A549 (cell line): ENCODE measurements around the gene INPP4B. TPM values are rescaled to one million over a fixed set of nuclear protein-coding genes. Genes with fewer than 3 reads are reported as not detected.

Source experiments
- ATAC-seq, 2 experiments: fragments of 200-7000 bp in 1 of 2; fragments of >200 bp in 1 of 2; cut with Nextera tagmentation in 1 of 2; cut with Tn5 transposase in 1 of 2; 3 replicates each; pipeline versions ENCODE4 v1.8.0 to v1.9.1; 2018 to 2020; ENCODE audit warnings: mild to moderate bottlenecking in 1 of 2, moderate library complexity in 1 of 2
- CTCF ChIA-PET: fragments of 300-600 bp; sonication (Branson Sonifier 250); formaldehyde crosslinking; extraction: SDS; loops from one replicate; lab custom pipeline; 2021; ENCODE audit warnings: antibody characterized with exemption, inconsistent platforms; lab: Yijun Ruan, JAX
- POLR2A ChIA-PET: fragments of 350-600 bp; formaldehyde crosslinking; extraction: SDS; loops from one replicate; lab custom pipeline; 2021; ENCODE audit warnings: antibody characterized with exemption, inconsistent platforms; lab: Yijun Ruan, JAX
- DNase-seq, 2 experiments: peaks; one replicate each; pipeline versions ENCODE4 v3.0.0 to v3.0.0-alpha.2; 2011 to 2016; ENCODE audit warnings: low read depth in 1 of 2, low spot score in 1 of 2
- FAIRE-seq: peaks from 2 replicates; lab custom pipeline; 2011; peaks lifted over from hg19 to GRCh38; lab: Jason Lieb, UNC
- H3K27ac ChIP-seq, 2 experiments: fragments of >200 bp; sonication (Bioruptor Twin); formaldehyde crosslinking; 3 replicates each; pipeline ENCODE4 v1.5.1; 2016 to 2017
- H3K4me1 ChIP-seq: fragments of >200 bp; sonication (Bioruptor Twin); formaldehyde crosslinking; 3 replicates; pipeline ENCODE4 v1.6.1; 2016
- H3K4me2 ChIP-seq: fragments of >200 bp; sonication (Bioruptor Twin); formaldehyde crosslinking; 3 replicates; pipeline ENCODE4 v1.6.1; 2016
- H3K4me3 ChIP-seq: fragments of >200 bp; sonication (Bioruptor Twin); formaldehyde crosslinking; 3 replicates; pipeline ENCODE4 v1.5.1; 2016
- H3K9me3 ChIP-seq: fragments of >200 bp; sonication (Bioruptor Twin); formaldehyde crosslinking; 3 replicates; pipeline ENCODE4 v1.6.1; 2016
- BHLHE40 ChIP-seq: IDR thresholded peaks from 2 replicates; pipeline ENCODE4 v1.6.1; 2012; ENCODE audit warnings: low read depth, low read length, inconsistent platforms
- CBX2 ChIP-seq: fragments of 200-600 bp; sonication (generic); IDR thresholded peaks from 2 replicates; pipeline ENCODE4 v1.6.1; 2016; ENCODE audit warnings: low read depth, mild to moderate bottlenecking, borderline replicate concordance
- CBX8 ChIP-seq: fragments of 200-600 bp; sonication (generic); IDR thresholded peaks from 2 replicates; pipeline ENCODE4 v1.6.1; 2016
- CHD4 ChIP-seq: fragments of 200-600 bp; sonication (generic); IDR thresholded peaks from 2 replicates; pipeline ENCODE4 v1.6.1; 2016; ENCODE audit warnings: antibody characterized with exemption, mild to moderate bottlenecking, borderline replicate concordance
- CTCF ChIP-seq: fragments of >200 bp; sonication (Bioruptor Twin); formaldehyde crosslinking; IDR thresholded peaks from 3 replicates; pipeline ENCODE4 v1.5.1; 2016
- EHF ChIP-seq: fragments of 250-450 bp; sonication (Bioruptor Pico); IDR thresholded peaks from 2 replicates; pipeline ENCODE4 v1.5.0; 2020; ENCODE audit warnings: mild to moderate bottlenecking
- ELK1 ChIP-seq: fragments of 150-350 bp; IDR thresholded peaks from 2 replicates; pipeline ENCODE4 v1.6.1; 2014; ENCODE audit warnings: low read depth, mild to moderate bottlenecking, low read length
- ESRRA ChIP-seq: fragments of 150-350 bp; IDR thresholded peaks from 2 replicates; pipeline ENCODE4 v1.6.1; 2014; ENCODE audit warnings: mild to moderate bottlenecking, low read length, borderline replicate concordance
- FOSB ChIP-seq: fragments of 250-450 bp; sonication (Bioruptor Pico); IDR thresholded peaks from 2 replicates; pipeline ENCODE4 v1.5.0; 2020; ENCODE audit warnings: mild to moderate bottlenecking, moderate library complexity
- HOXB5 ChIP-seq: fragments of 250-450 bp; sonication (Bioruptor Pico); IDR thresholded peaks from 2 replicates; pipeline ENCODE4 v1.5.0; 2020; ENCODE audit warnings: mild to moderate bottlenecking, moderate library complexity
- JUNB ChIP-seq: fragments of >200 bp; sonication (Bioruptor Twin); formaldehyde crosslinking; IDR thresholded peaks from 2 replicates; pipeline ENCODE4 v1.6.1; 2016
- MAFK ChIP-seq: fragments of 450-650 bp; IDR thresholded peaks from 2 replicates; pipeline ENCODE4 v1.6.1; 2014; ENCODE audit not compliant: partially characterized antibody
- NFE2L2 ChIP-seq: fragments of 150-350 bp; conservative IDR thresholded peaks from 2 replicates; pipeline ENCODE4 v1.6.1; 2014; ENCODE audit warnings: low read length
- NPAS2 ChIP-seq: fragments of 250-450 bp; sonication (Bioruptor Pico); IDR thresholded peaks from 2 replicates; pipeline ENCODE4 v1.8.0; 2022; ENCODE audit warnings: mild to moderate bottlenecking, moderate library complexity, borderline replicate concordance
- POLR2A ChIP-seq: IDR thresholded peaks from 2 replicates; pipeline ENCODE4 v1.6.1; 2012; ENCODE audit warnings: mild to moderate bottlenecking, low read length
- RFX5 ChIP-seq: fragments of 450-650 bp; IDR thresholded peaks from 2 replicates; pipeline ENCODE4 v1.7.1; 2014; ENCODE audit warnings: antibody characterized with exemption, mild to moderate bottlenecking, moderate library complexity
- RNF2 ChIP-seq: fragments of 200-600 bp; sonication (generic); IDR thresholded peaks from 2 replicates; pipeline ENCODE4 v1.6.1; 2016; ENCODE audit warnings: low read depth, mild to moderate bottlenecking, antibody characterized with exemption, moderate library complexity, borderline replicate concordance
- SMC3 ChIP-seq: fragments of >200 bp; sonication (Bioruptor Twin); formaldehyde crosslinking; IDR thresholded peaks from 3 replicates; pipeline ENCODE4 v1.6.1; 2018; ENCODE audit warnings: inconsistent platforms
- ZNF302 ChIP-seq: fragments of 250-450 bp; sonication (Bioruptor Pico); IDR thresholded peaks from 2 replicates; pipeline ENCODE4 v1.9.0; 2021; ENCODE audit warnings: inconsistent platforms, mild to moderate bottlenecking, moderate library complexity
- ZSCAN20 ChIP-seq: fragments of 250-450 bp; sonication (Bioruptor Pico); IDR thresholded peaks from 2 replicates; pipeline ENCODE4 v1.8.0; 2022; ENCODE audit warnings: mild to moderate bottlenecking, moderate library complexity
- WGBS: methylation state at CpG from one replicate; pipeline ENCODE4 v1.1.6; 2017; ENCODE audit errors: missing lambda C conversion rate; 5-methylcytosine and 5-hydroxymethylcytosine counted together
- polyA plus RNA-seq, 4 experiments: library from polyadenylated mRNA; depleted of rRNA in 3 of 4; stranded (reverse); fragments of >200 nt; fragmentation: RNase III in 1 of 4; extraction: RNeasy Plus Mini Kit Qiagen cat#74134 plus additional on column Dnase treatment in 1 of 4; gene quantifications; 2 replicates in 3 of 4; 3 replicates in 1 of 4; pipeline ENCODE4 v1.2.3, GENCODE V29; 2011 to 2017
- TF ChIP-seq, protein P1 (sequence below): fragments of 200-600 bp; sonication (generic); IDR thresholded peaks from 2 replicates; pipeline ENCODE4 v1.6.1; 2016; ENCODE audit warnings: antibody characterized with exemption, mild to moderate bottlenecking, moderate library complexity
- TF ChIP-seq, protein P2 (sequence below): fragments of >200 bp; sonication (Bioruptor Twin); formaldehyde crosslinking; IDR thresholded peaks from 2 replicates; pipeline ENCODE4 v1.6.1; 2016

INPP4B gene
- polyA plus RNA-seq, 2 of the 4 experiments (the other 2 are of a cell fraction): 7.2 to 14.9 TPM

DNA sequence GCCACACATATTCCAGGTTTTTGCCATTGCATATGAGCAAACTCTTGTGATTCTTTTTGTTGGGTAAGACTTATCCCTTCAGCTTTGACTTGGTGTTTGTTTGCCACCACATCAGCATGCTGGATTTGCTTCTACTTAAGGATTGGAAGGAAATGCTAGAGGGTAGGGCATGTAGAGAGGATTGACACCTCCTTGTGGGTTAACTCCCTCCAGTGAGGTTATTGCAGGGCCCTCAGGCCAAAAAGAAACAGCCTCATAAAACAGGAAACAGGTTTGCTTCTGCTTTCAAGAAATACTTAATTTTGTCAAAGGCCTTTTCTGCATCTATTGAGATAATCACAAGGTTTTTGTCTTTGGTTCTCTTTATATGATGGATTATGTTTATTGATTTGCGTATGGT, 15.2 kb upstream of the INPP4B start (continued):
- TF ChIP-seq CHD4: no peak
- TF ChIP-seq CBX2: no peak
- TF ChIP-seq RFX5: no peak
- no peak for TF ChIP-seq ZNF302 (CRISPR knock-in tag)
- no peak for TF ChIP-seq HOXB5
- no peak for TF ChIP-seq ZSCAN20 (CRISPR knock-in tag)
- no peak for TF ChIP-seq ESRRA
- no peak for TF ChIP-seq EHF
- TF ChIP-seq CBX8: no peak

DNA sequence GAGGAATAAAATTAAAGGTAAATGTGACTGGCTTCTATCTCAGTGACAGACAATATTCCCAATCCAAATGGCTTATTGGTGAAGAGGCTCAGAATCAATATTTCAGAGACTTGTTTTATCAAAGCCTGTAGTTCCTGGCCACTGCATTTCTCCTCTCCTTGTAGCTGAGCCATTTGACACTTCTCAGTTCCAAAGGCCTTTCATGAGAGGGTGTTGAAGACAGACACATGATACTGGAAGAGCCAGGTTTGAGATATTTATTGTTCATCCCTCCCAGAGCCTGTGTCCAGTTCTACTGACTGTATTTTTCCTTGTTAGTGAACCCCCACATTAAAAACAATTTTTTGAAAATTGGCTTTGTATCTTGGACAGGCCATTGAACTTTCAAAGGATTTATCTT, 12.9 kb upstream of the INPP4B start:
- ChIA-PET CTCF (interaction anchor here (4.3 kb wide), 1 partner anchor 12 kb away, joined by 18 read pairs; no protein-coding TSS in a partner anchor), POLR2A (no interaction called here)
- Histone ChIP-seq H3K9me3 (no peaks in the 10 kb centered on the region), H3K27ac (no peak overlapping the region), H3K4me1 (no peaks in the 10 kb centered on the region), H3K4me3 (no peak overlapping the region), H3K4me2 (no peak overlapping the region)
- DNase-seq (no peak), ATAC-seq (no peak), FAIRE-seq (no peak)
- TF ChIP-seq POLR2A: no peak
- no peak for TF ChIP-seq ESRRA
- TF ChIP-seq CBX8: no peak

DNA sequence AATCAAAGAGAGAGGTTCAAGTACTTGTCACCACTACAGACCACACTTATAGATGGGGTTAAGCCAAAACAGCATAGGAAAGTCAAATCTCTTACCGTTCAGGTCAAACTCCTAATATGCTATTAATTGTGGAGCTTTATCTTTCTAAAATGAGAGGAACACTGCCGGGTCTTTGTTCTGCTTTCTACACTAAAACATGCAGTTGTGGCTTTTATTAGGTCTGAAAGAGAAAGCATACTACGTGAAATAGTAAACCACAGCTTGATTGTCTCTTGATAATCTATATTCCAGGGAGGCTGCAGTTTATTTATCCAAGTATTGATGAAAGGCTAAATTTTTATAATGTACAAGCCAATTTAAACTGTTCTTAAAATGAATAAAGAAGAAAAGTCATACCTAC, 12.3 kb upstream of the INPP4B start:
- FAIRE-seq: no peak
- H3K9me3 ChIP-seq: no peaks in the 10 kb centered on the region
- WGBS: 57% methylated on average over 3 of the region's 3 CpGs
- no peak for ATAC-seq
- no peak overlapping the region for H3K4me3 ChIP-seq
- CTCF ChIA-PET: interaction anchor here (4.3 kb wide), 1 partner anchor 11 kb away, joined by 18 read pairs; no protein-coding TSS in a partner anchor
- POLR2A ChIA-PET: no interaction called here
- H3K4me1 ChIP-seq: no peaks in the 10 kb centered on the region
- TF ChIP-seq BHLHE40 (no peak), NFE2L2 (no peak), RNF2 (no peak), POLR2A (no peak)
- TF ChIP-seq, protein P1, sequence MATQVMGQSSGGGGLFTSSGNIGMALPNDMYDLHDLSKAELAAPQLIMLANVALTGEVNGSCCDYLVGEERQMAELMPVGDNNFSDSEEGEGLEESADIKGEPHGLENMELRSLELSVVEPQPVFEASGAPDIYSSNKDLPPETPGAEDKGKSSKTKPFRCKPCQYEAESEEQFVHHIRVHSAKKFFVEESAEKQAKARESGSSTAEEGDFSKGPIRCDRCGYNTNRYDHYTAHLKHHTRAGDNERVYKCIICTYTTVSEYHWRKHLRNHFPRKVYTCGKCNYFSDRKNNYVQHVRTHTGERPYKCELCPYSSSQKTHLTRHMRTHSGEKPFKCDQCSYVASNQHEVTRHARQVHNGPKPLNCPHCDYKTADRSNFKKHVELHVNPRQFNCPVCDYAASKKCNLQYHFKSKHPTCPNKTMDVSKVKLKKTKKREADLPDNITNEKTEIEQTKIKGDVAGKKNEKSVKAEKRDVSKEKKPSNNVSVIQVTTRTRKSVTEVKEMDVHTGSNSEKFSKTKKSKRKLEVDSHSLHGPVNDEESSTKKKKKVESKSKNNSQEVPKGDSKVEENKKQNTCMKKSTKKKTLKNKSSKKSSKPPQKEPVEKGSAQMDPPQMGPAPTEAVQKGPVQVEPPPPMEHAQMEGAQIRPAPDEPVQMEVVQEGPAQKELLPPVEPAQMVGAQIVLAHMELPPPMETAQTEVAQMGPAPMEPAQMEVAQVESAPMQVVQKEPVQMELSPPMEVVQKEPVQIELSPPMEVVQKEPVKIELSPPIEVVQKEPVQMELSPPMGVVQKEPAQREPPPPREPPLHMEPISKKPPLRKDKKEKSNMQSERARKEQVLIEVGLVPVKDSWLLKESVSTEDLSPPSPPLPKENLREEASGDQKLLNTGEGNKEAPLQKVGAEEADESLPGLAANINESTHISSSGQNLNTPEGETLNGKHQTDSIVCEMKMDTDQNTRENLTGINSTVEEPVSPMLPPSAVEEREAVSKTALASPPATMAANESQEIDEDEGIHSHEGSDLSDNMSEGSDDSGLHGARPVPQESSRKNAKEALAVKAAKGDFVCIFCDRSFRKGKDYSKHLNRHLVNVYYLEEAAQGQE: no peak
- TF ChIP-seq, protein P2, sequence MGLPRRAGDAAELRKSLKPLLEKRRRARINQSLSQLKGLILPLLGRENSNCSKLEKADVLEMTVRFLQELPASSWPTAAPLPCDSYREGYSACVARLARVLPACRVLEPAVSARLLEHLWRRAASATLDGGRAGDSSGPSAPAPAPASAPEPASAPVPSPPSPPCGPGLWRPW: no peak
- no peak overlapping the region for H3K27ac ChIP-seq
- no peak for DNase-seq
- no peak overlapping the region for H3K4me2 ChIP-seq

GRCh38 chr4:142856576-142856975, 10.5 kb upstream of the INPP4B start:
- no peaks in the 10 kb centered on the region for H3K4me1 ChIP-seq
- no peak overlapping the region for H3K4me2 ChIP-seq
- DNase-seq: no peak
- no peak overlapping the region for H3K27ac ChIP-seq
- WGBS: 55% methylated on average over 2 of the region's 2 CpGs
- no peaks in the 10 kb centered on the region for H3K9me3 ChIP-seq
- ChIA-PET POLR2A (no interaction called here), CTCF (interaction anchor here (4.3 kb wide), 1 partner anchor 9 kb away, joined by 18 read pairs; no protein-coding TSS in a partner anchor)
- no peak for FAIRE-seq
- H3K4me3 ChIP-seq: no peak overlapping the region
- no peak for TF ChIP-seq RFX5
- no peak for TF ChIP-seq MAFK
- no peak for TF ChIP-seq JUNB
- TF ChIP-seq FOSB (CRISPR knock-in tag): no peak
- TF ChIP-seq NPAS2 (CRISPR knock-in tag): no peak
- TF ChIP-seq SMC3: no peak
- TF ChIP-seq EHF: no peak
- TF ChIP-seq, protein P1: no peak
- TF ChIP-seq, protein P2: no peak
- TF ChIP-seq ELK1: no peak
- TF ChIP-seq CTCF: no peak
- ATAC-seq: no peak
